Measurements from ENCODE around the gene PALM. TPM values are rescaled to one million over a fixed set of nuclear protein-coding genes. Genes with fewer than 3 reads are reported as not detected.

Gene PALM
- total RNA-seq, 2 donors from 2014 or later: 14.4 to 28.4 TPM

- H3K4me1 ChIP-seq (ENCODE audit: control insufficient read depth in 1 of 2, low read depth in 2 of 2): no peaks in the 10 kb centered on the region
- H3K4me3 ChIP-seq: no peak overlapping the region
- H3K9me3 ChIP-seq: no peaks in the 10 kb centered on the region
- ATAC-seq (ENCODE audit: insufficient number of reproducible peaks, low FRiP score, low read depth) (no peak), DNase-seq (ENCODE audit: low spot score) (no peak)
- no peaks in the 10 kb centered on the region for H3K27me3 ChIP-seq (replicated peaks; ENCODE audit: insufficient read depth)
- no peaks in the 10 kb centered on the region for H3K36me3 ChIP-seq
- no peak for TF ChIP-seq CTCF (IDR thresholded peaks at IDR 0.05)
- no peak overlapping the region for H3K27ac ChIP-seq
These were observed 38.1 kb upstream of the PALM start for GRCh38 chr19:670609-671075.

- peaks cover 14 to 21% of the 10 kb centered on the region in 2 donors for H3K4me1 ChIP-seq (ENCODE audit: control insufficient read depth in 1 of 2, low read depth in 2 of 2)
- DNase-seq (ENCODE audit: low spot score): no peak
- H3K27me3 ChIP-seq (replicated peaks; ENCODE audit: insufficient read depth): no peaks in the 10 kb centered on the region
- H3K4me3 ChIP-seq: no peak overlapping the region
- no peaks in the 10 kb centered on the region for H3K36me3 ChIP-seq
- H3K27ac ChIP-seq: no peak overlapping the region
- no peak for ATAC-seq (ENCODE audit: insufficient number of reproducible peaks, low FRiP score, low read depth)
- no peaks in the 10 kb centered on the region for H3K9me3 ChIP-seq
- no peak for TF ChIP-seq CTCF (IDR thresholded peaks at IDR 0.05)
These were observed 34.2 kb upstream of the PALM start for GRCh38 chr19:674282-675151.

GRCh38 chr19:676007-676338 lies 32.8 kb upstream of the PALM start:
- H3K36me3 ChIP-seq: no peaks in the 10 kb centered on the region
- no peak for DNase-seq (ENCODE audit: low spot score)
- H3K27me3 ChIP-seq (replicated peaks; ENCODE audit: insufficient read depth): no peaks in the 10 kb centered on the region
- no peak for TF ChIP-seq CTCF (IDR thresholded peaks at IDR 0.05)
- H3K27ac ChIP-seq: peak overlapping the region; percentile 96 to 99
- ATAC-seq (ENCODE audit: insufficient number of reproducible peaks, low FRiP score, low read depth): no peak
- H3K4me3 ChIP-seq: peak overlapping the region; percentile 97
- no peaks in the 10 kb centered on the region for H3K9me3 ChIP-seq
- peaks cover 14 to 23% of the 10 kb centered on the region in 2 donors for H3K4me1 ChIP-seq (ENCODE audit: control insufficient read depth in 1 of 2, low read depth in 2 of 2)

GRCh38 chr19:676339-677105 lies 32.2 kb upstream of the PALM start, which contains the start of gene FSTL3:
Gene FSTL3, plus strand, starts transcription at chr19:676392. Its CDS starts 32 bp downstream, at chr19:676424.
- Histone ChIP-seq H3K9me3 (no peaks in the 10 kb centered on the region), H3K4me1 (ENCODE audit: control insufficient read depth in 1 of 2, low read depth in 2 of 2) (peaks cover 14 to 23% of the 10 kb centered on the region in 2 donors), H3K27me3 (replicated peaks; ENCODE audit: insufficient read depth) (no peaks in the 10 kb centered on the region), H3K27ac (peak within 1 kb of the TSS; percentile 96 to 99), H3K36me3 (peaks cover 3% of the 10 kb centered on the region), H3K4me3 (peak within 1 kb of the TSS; percentile 97)
- ATAC-seq (ENCODE audit: insufficient number of reproducible peaks, low FRiP score, low read depth) (no peak), DNase-seq (ENCODE audit: low spot score) (no peak)
- no peak for TF ChIP-seq CTCF (IDR thresholded peaks at IDR 0.05)

- Histone ChIP-seq H3K4me3 (peak overlapping the region; percentile 97), H3K27ac (peak overlapping the region; percentile 96 to 99), H3K9me3 (no peaks in the 10 kb centered on the region), H3K4me1 (ENCODE audit: control insufficient read depth in 1 of 2, low read depth in 2 of 2) (peaks cover 14 to 23% of the 10 kb centered on the region in 2 donors), H3K27me3 (replicated peaks; ENCODE audit: insufficient read depth) (no peaks in the 10 kb centered on the region), H3K36me3 (peaks cover 6% of the 10 kb centered on the region)
- TF ChIP-seq CTCF (IDR thresholded peaks at IDR 0.05): no peak
- DNase-seq (ENCODE audit: low spot score) (peak; percentile 72), ATAC-seq (ENCODE audit: insufficient number of reproducible peaks, low FRiP score, low read depth) (peak; percentile 31)
These were observed 31.5 kb upstream of the PALM start for GRCh38 chr19:677201-677600.

Data from thoracic aorta (tissue), 2 donors.